Heart left ventricle (tissue), 13 donors: ENCODE measurements around the gene EMC8.

Source experiments
- POLR2A ChIP-seq, 2 donors: fragments of 450-650 bp; IDR thresholded peaks; one replicate each; pipeline ENCODE4 v1.6.1; 2017; ENCODE audit warnings: antibody characterized with exemption in 2 of 2, mild to moderate bottlenecking in 2 of 2, moderate library complexity in 2 of 2
- TF ChIP-seq, protein P1 (sequence below), 12 donors: fragments of 200-600 bp; sonication (generic) in 4 of 12; IDR thresholded peaks; one replicate each; pipeline versions ENCODE4 v1.5.0 to v1.8.0; 2018 to 2022; ENCODE audit warnings: antibody characterized with exemption in 12 of 12, mild to moderate bottlenecking in 5 of 12
- donor health status: ischemic (EF 13 %, LVEDD 7.1; RV severe dilation, severe dysfunction).
- donor health status: DM: no; HTN: yes; CAD: no.
- donor health status: DM: no; HTN: no; CAD: no.
- donor health status: ischemic (EF 25% LVEDD 6.9; RV normal size, moderate dysfunction).
- donor health status: ischemic (EF 25% LVEDD 5.7; RV mildly dilated, moderate dysfunction).
- donor health status: ischemic (EF 35%, LVEDD 5.7; RV mildly dilated, moderate dysfunction).
- donor health status: nonischemic (EF 11% LVEDD 7.7; RV severe dilation, severe dysfunction).
- donor health status: DM: yes; HTN: yes; CAD: no.
- donor health status: PGD.
- donor health status: ischemic (EF 29% LVEDD 5.4; RV normal size, mild dysfunction).
- donor health status: nonischemic (EF 23%, LVEDD 6.1; RV moderate dilation, normal function).

DNA sequence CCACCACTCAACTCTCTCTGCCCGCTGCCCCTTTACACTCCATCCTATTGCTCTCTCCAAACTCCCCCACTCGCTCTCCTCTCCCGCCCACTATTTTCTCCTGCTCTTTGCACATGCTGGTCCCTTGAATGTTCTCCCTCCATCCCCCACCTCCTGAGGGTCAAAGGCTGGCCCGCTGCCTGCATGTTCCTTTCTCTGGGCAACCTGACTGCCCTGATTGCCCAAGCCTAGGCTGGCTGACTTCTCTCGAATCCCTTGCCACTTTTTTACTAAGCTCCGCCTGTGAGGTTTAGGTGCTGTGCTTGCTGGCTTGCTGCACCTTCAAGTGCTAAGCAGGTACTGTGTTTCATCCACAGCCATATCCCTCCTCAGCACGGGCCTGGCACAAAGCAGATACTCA lies 2.7 kb downstream of the EMC8 start:
- TF ChIP-seq POLR2A (IDR thresholded peaks at IDR 0.05) = no peak
- TF ChIP-seq, protein P1, sequence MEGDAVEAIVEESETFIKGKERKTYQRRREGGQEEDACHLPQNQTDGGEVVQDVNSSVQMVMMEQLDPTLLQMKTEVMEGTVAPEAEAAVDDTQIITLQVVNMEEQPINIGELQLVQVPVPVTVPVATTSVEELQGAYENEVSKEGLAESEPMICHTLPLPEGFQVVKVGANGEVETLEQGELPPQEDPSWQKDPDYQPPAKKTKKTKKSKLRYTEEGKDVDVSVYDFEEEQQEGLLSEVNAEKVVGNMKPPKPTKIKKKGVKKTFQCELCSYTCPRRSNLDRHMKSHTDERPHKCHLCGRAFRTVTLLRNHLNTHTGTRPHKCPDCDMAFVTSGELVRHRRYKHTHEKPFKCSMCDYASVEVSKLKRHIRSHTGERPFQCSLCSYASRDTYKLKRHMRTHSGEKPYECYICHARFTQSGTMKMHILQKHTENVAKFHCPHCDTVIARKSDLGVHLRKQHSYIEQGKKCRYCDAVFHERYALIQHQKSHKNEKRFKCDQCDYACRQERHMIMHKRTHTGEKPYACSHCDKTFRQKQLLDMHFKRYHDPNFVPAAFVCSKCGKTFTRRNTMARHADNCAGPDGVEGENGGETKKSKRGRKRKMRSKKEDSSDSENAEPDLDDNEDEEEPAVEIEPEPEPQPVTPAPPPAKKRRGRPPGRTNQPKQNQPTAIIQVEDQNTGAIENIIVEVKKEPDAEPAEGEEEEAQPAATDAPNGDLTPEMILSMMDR (IDR thresholded peaks at IDR 0.05) = no peak
